Fibroblast of lung (primary cell): ENCODE results near the gene PPFIA4. TPM values are rescaled to one million over a fixed set of nuclear protein-coding genes. Genes with fewer than 3 reads are reported as not detected.

ENCODE experiments used
- DNase-seq, 2 donors: peaks; one replicate each; pipeline versions ENCODE4 v3.0.0 to v3.0.0-alpha.2; 2010; ENCODE audit warnings: low read depth in 2 of 2
- H2AFZ ChIP-seq: 2 replicates; pipeline ENCODE4 v1.5.1; 2012; ENCODE audit warnings: low read length, control low read depth, inconsistent platforms
- H3K27ac ChIP-seq: 2 replicates; pipeline ENCODE4 v1.5.1; 2011; ENCODE audit warnings: low read length, control low read depth; ENCODE audit not compliant: insufficient read depth
- H3K27me3 ChIP-seq: 2 replicates; pipeline ENCODE4 v1.5.1; 2011; ENCODE audit warnings: mild to moderate bottlenecking, low read length; ENCODE audit not compliant: control insufficient read depth, insufficient read depth
- H3K36me3 ChIP-seq: 2 replicates; pipeline ENCODE4 v1.5.1; 2011; ENCODE audit warnings: low read length; ENCODE audit not compliant: control insufficient read depth, insufficient read depth
- H3K4me1 ChIP-seq: 2 replicates; pipeline ENCODE4 v1.5.1; 2011; ENCODE audit warnings: low read length; ENCODE audit not compliant: control insufficient read depth, insufficient read depth; ENCODE audit errors: extremely low read depth
- H3K4me2 ChIP-seq: 2 replicates; pipeline ENCODE4 v1.5.1; 2011; ENCODE audit warnings: low read length, control low read depth; ENCODE audit not compliant: insufficient read depth; ENCODE audit errors: extremely low read depth
- H3K4me3 ChIP-seq, 4 experiments: fragments of 200-600 bp in 1 of 4; sonication (generic) in 1 of 4; replicated peaks in 1 of 4; 2 replicates each; pipeline ENCODE4 v1.5.1; 2011 to 2016; ENCODE audit warnings: low read length in 4 of 4, low read depth in 3 of 4, mild to moderate bottlenecking in 3 of 4, control low read depth in 2 of 4, inconsistent platforms in 1 of 4, mixed read lengths in 1 of 4; ENCODE audit not compliant: insufficient read depth in 1 of 4; ENCODE audit errors: control extremely low read depth in 1 of 4
- H3K79me2 ChIP-seq: 2 replicates; pipeline ENCODE4 v1.5.1; 2012; ENCODE audit warnings: mild to moderate bottlenecking, low read length, inconsistent platforms; ENCODE audit not compliant: control insufficient read depth, insufficient read depth
- H3K9ac ChIP-seq: 2 replicates; pipeline ENCODE4 v1.5.1; 2011; ENCODE audit warnings: mild to moderate bottlenecking, low read length, control low read depth; ENCODE audit not compliant: insufficient read depth
- H3K9me3 ChIP-seq: 2 replicates; pipeline ENCODE4 v1.5.1; 2012; ENCODE audit warnings: low read depth, low read length; ENCODE audit not compliant: control insufficient read depth, insufficient read depth
- H4K20me1 ChIP-seq: 2 replicates; pipeline ENCODE4 v1.5.1; 2011; ENCODE audit warnings: low read length; ENCODE audit not compliant: control insufficient read depth, insufficient read depth; ENCODE audit errors: extremely low read depth
- CTCF ChIP-seq, 2 donors: IDR thresholded peaks in 1 of 2; conservative IDR thresholded peaks in 1 of 2; 1 replicate in 1 of 2; 2 replicates in 1 of 2; pipeline ENCODE4 v1.5.1; 2011 to 2012; ENCODE audit warnings: low read length in 2 of 2, control low read depth in 1 of 2, inconsistent platforms in 1 of 2, low read depth in 1 of 2, mild to moderate bottlenecking in 1 of 2
- EZH2 ChIP-seq: IDR thresholded peaks from 2 replicates; pipeline ENCODE4 v1.5.1; 2012; ENCODE audit warnings: low read length, control low read depth, mild to moderate bottlenecking; ENCODE audit errors: missing control alignments
- polyA plus RNA-seq, 2 donors: library from polyadenylated mRNA; depleted of rRNA in 1 of 2; stranded (reverse) in 1 of 2; unstranded in 1 of 2; fragments of >200 nt; gene quantifications; 2 replicates each; pipeline ENCODE4 v1.2.1, GENCODE V29; 2011 to 2012; ENCODE audit warnings: missing spikeins in 1 of 2
- total RNA-seq: library from RNA; depleted of rRNA; stranded (reverse); fragments of >200 nt; gene quantifications from 2 replicates; pipeline ENCODE4 v1.2.1, GENCODE V29; 2014

The PPFIA4 gene
- total and polyA plus RNA-seq, 2 donors (not counting 1 experiment from before 2014, with no cell fraction given): 3.2 to 4.3 TPM

- peaks cover 43% of the 10 kb centered on the region for H3K27me3 ChIP-seq
- no peaks in the 10 kb centered on the region for H3K9me3 ChIP-seq
- H3K9ac ChIP-seq: no peak overlapping the region
- H3K79me2 ChIP-seq: no peaks in the 10 kb centered on the region
- no peak overlapping the region for H3K4me2 ChIP-seq
- no peaks in the 10 kb centered on the region for H3K4me1 ChIP-seq
- H3K4me3 ChIP-seq: no peak overlapping the region
- no peaks in the 10 kb centered on the region for H3K36me3 ChIP-seq
- H2AFZ ChIP-seq: no peak overlapping the region
- TF ChIP-seq EZH2 (no peak), CTCF (conservative IDR thresholded peaks at IDR 0.05 in 1 of 2, IDR thresholded peaks at IDR 0.05 in 1 of 2; ENCODE audit: low read depth in 1 of 2, low read length in 2 of 2) (no peak)
- DNase-seq: no peak
- H4K20me1 ChIP-seq: no peaks in the 10 kb centered on the region
- no peak overlapping the region for H3K27ac ChIP-seq
These were observed 52.2 kb downstream of the PPFIA4 start for GRCh38 chr1:203078478-203078877.

GRCh38 chr1:203080456-203080855 is 54.2 kb downstream of the PPFIA4 start:
- H3K4me2 ChIP-seq: no peak overlapping the region
- DNase-seq: no peak
- TF ChIP-seq EZH2 (no peak), CTCF (conservative IDR thresholded peaks at IDR 0.05 in 1 of 2, IDR thresholded peaks at IDR 0.05 in 1 of 2; ENCODE audit: low read depth in 1 of 2, low read length in 2 of 2) (no peak)
- no peak overlapping the region for H3K27ac ChIP-seq
- H3K27me3 ChIP-seq: peaks cover 34% of the 10 kb centered on the region
- no peaks in the 10 kb centered on the region for H3K79me2 ChIP-seq
- H3K4me3 ChIP-seq: no peak overlapping the region
- no peaks in the 10 kb centered on the region for H4K20me1 ChIP-seq
- H3K4me1 ChIP-seq: no peaks in the 10 kb centered on the region
- H3K36me3 ChIP-seq: no peaks in the 10 kb centered on the region
- no peak overlapping the region for H2AFZ ChIP-seq
- H3K9me3 ChIP-seq: no peaks in the 10 kb centered on the region
- no peak overlapping the region for H3K9ac ChIP-seq

GRCh38 chr1:203081465-203082230 is 55.4 kb downstream of the PPFIA4 start:
- no peaks in the 10 kb centered on the region for H3K79me2 ChIP-seq
- no peak overlapping the region for H3K9ac ChIP-seq
- no peaks in the 10 kb centered on the region for H3K9me3 ChIP-seq
- no peak for DNase-seq
- TF ChIP-seq CTCF (conservative IDR thresholded peaks at IDR 0.05 in 1 of 2, IDR thresholded peaks at IDR 0.05 in 1 of 2; ENCODE audit: low read depth in 1 of 2, low read length in 2 of 2): no peak
- TF ChIP-seq EZH2: no peak
- no peak overlapping the region for H3K4me2 ChIP-seq
- peaks cover 33% of the 10 kb centered on the region for H3K27me3 ChIP-seq
- H3K4me1 ChIP-seq: no peaks in the 10 kb centered on the region
- no peak overlapping the region for H3K27ac ChIP-seq
- no peaks in the 10 kb centered on the region for H3K36me3 ChIP-seq
- no peak overlapping the region for H2AFZ ChIP-seq
- H4K20me1 ChIP-seq: no peaks in the 10 kb centered on the region
- H3K4me3 ChIP-seq: no peak overlapping the region
